Stimulated activated CD8-positive, alpha-beta memory T cell treated with anti-CD3 and anti-CD28 coated beads, Interleukin-15, amount 100 ng/mL, for 48 hours (primary cell): ENCODE data around the gene ASPG.

Experiments used
- DNase-seq, 2 donors: peaks; one replicate each; pipeline ENCODE4 v3.0.0-alpha.2; 2020; ENCODE audit warnings: low read depth in 2 of 2

Gene ASPG

DNA sequence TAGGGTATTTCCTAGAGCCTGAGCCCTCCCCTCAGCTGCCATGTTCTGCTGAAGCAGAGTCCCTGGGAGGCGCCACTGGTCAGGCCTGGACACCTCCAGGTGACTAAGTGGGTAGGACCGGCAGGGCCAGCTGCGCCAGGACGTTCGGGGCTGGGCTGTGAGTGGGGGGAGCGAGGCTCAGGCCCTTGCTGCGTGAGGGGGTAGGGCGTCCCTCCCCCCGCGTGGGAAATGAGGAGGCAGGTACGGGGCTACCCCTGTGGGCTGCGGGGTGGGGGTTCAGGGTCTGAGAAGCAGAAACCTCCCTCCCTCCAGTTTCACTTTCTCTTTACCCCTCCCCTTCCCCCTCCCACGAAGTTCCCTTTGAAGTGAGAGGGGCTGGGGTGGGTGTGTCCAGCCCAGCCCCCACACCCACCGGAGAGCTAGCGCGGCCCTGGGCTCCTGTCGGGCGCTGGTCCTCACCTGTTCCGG lies 30.8 kb downstream of the ASPG start:
- no peak for DNase-seq

DNA sequence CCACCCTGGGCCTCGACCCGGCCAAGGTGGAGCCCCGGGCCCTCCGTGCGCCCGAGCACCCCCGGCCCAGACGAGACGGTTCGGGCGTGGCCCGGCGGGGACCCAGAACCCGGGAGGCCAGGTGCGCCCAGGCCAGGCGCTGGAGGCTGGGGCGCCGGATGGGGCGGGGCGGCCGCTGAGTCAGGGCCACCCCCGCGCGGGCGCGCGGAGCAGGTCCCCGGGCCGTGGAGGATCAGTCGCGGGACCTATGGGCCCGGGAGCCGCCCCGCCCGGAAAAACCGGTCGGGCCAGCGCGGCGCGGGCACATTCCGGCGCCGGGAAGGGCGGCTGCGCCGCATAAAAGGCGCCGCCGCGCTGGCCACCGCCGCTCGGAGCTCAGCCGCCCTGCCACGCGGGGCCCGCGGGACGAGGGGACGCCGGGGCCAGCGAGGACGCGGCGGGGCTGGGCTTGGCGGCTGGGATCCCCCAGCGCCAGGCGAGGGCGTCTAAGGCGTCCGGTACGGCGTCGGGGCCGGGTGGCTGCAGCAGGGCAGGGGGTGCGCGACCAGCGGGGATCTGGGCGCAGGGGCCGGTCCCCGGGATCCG lies 31.3 kb downstream of the ASPG start:
- no peak for DNase-seq

DNA sequence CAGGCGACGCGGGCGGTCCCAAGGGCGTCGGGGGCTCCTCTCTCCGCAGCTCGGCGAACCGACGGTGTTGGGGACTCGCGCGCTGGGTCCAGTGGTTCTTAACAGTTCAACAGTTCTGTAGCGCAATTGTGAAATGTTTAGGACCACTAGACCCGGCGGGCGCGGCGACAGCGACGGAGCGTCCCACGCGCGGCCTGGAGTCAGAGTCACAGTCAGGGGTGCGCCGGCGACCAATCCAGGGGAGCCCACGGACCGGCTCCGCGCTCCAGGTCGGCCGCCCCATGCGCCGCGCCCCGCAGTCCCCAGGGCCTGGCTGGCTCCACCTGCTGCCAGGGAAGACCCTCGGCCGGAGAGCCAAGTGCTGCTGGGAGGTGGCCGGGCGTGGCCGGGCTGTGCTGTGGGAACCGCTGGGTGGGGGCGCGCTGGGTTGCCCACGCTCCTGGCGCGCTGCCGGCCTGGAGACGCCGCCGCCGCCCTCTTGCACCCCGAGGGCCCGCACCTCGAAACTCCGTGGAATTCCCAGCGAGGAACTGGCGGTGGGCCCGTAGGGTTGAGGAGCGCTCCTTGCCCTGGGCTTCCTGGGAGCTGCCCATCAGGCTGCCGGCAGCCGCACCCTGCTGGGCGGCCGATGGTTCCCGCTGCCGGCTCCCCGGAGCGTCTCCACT lies 32.0 kb downstream of the ASPG start:
- DNase-seq, result no peak

GRCh38 chr14:104118006-104118844 lies 32.7 kb downstream of the ASPG start:
- DNase-seq, result no peak

DNA sequence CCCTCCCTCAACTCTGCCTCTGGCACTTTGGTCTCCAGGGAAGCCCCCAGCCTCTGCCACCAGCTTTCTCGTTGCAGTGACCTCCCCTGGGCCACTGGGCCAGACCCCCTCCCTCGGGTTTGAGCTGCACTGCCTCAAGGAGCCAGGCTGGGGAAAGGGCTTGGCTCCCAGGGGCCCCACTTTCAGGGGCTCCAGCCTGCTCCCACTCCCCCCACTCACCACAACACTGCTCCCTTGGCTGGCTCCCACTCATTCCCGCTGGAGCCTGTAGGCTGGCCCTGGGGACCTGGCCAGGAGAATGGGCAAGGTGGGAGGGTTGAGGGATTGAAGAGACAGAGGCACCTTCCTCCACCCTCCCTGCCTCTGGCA lies 33.6 kb downstream of the ASPG start:
- DNase-seq, result no peak

DNA sequence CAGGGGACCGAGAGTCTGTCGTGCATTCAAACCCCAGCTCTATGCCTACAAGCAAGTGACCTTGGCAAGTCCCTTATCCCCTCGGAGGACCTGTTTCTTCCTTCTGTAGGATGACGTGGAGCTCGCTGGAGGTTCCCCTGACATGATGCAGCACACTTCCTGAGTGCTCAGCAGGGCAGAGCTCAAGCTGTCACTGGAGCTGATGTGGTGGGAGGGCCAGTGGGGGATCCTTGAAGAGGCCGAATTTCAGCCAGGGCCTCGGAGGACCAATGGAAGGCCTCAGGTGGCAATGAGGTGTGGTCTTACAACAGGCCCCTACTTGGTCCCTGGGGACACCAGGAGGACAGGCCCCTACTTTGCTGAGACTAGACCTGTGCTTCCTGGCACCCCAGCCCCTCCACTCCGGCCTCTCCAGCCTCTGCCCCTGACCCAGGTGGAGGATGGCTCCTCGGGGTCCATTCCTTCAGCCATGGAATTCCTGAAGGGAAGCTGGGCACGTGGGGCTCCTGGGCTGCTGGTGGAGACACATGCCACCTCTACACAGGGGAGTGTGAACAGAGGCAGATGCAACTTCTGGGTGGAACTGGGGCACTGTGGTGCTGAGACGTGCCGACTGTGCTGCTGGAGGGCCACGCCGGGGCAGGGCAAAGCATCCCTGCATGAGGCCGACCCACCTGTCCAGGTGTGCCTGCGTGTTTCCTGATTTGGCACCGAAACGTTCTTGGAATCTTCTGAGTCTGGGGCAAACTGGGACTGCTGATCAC lies 34.2 kb downstream of the ASPG start:
- no peak for DNase-seq

GRCh38 chr14:104120281-104120741 lies 34.8 kb downstream of the ASPG start:
- no peak for DNase-seq

- DNase-seq, result no peak
Observed at GRCh38 chr14:104121142-104121541, 35.6 kb downstream of the ASPG start.

DNA sequence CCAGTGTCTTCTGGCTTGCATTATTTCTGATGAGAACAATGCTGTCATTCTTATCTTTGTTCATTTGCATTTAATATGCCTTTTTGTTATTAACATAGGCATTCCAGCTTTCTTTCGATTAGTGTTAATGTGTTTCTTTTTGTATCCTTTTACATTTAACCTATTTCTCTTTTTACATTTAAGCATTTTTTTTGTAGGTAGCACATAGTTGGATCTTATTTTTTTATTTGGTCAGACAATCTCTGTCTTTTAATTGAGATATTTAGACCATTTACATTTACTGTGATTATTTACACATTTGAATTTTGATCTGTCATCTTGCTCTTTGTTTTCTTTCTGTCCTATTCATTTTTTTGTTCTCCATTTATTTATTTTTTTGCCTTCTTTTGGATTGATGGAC lies 38.4 kb downstream of the ASPG start:
- DNase-seq, result no peak

DNA sequence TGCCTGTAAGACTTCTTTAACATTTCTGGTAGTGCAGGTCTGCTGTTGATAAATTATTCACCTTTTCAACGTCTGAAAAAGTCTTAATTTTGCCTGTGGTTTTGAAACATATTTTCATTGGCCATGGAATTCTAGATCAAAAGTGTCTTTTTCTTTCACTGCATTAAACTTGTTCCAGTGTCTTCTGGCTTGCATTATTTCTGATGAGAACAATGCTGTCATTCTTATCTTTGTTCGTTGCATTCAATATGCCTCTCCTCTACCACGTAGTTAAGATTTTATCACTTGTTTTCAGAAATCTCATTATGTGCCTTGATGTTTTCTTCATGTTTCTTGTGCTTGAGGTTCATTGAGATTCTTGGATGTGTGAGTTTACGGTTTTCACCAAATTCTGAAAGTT lies 39.5 kb downstream of the ASPG start:
- DNase-seq, result no peak

DNA sequence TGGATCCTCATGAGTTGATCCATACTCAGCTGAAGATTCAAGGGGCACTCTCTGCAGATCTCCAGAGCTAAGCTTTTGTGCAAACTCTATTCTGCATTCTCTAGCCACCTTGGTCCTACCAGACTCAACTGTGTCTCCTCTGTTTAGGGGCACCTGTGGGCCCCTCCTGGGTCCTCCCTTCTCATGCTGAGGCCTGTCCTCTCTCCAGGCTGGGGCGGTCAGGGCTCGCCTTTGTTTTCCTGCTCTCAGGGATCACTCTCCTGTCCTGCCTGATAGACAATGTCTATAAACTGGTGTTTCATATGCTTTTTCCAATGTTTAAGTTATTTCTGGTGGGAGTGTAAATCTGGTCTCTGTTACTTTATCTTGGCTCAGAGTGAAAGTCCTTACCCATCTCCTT lies 41.3 kb downstream of the ASPG start:
- no peak for DNase-seq

DNA sequence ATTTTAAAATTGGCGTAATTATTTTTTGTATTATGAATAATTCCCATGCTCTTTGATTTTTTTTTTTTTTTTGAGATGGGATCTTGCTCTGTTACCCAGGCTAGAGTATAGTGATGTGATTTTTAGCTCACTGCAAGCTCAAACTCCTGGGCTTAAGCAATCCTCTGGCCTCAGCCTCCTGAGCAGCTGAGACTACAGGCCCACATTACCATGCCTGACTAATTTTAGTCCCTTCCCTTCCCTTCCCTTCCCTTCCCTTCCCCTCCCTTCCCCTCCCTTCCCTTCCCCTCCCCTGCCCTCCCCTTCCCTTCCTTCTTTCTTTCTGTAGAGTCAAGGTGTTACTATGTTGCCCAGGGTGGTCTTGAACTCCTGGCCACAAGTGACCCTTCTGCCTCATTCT lies 43.5 kb downstream of the ASPG start:
- no peak for DNase-seq

DNA sequence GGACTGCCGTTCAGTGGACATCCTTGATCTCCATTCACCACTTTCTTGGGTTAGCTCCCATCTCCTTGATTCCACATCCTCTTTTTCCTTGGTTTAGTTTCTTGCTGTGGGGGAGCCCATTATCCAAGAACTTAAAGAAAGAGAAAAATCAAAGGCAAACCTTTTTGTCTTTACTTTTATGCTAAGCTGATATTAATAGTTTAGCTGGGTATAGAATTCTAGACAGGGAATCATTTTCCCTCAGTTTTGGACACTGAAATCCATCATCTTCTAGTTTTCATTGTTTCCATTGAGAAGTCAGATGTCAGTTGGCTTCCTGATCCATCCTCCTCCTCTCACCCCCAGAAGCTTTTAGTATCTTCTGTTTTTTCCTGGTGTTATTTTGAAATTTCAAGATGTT lies 44.1 kb downstream of the ASPG start:
- no peak for DNase-seq

DNA sequence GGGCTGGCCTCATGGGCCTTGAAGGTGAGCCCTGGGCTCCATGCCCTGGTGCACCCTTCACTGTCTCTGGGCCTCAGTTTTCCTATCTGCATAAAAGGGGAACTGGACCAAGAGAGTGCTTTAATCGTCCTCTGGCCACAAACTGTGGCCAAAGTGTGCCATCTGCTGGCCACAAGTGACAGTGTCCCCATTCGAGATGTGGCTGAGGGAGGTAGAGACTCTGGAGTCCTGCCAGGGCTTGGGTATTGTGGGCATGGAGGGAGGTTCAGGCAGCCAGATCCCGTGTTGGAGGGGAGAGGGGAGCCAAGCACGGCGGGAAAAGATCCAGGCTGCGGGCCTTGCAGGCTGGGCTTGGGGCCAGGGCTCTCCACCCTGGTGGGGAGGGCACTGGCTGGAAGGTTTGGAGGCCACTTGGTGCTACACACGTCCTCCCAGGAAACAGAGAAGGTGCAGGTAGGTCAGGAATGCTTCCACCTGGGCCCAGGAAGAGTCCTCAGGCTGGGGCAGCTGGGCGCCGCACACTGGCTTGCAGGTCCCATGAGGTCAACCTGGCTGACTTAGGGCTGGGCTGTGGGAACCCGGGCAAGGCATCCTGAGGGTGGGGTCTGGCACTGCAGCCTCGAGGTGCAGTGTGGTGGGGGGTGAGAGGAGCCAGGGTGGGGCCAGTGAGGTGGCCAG lies 45.6 kb downstream of the ASPG start:
- no peak for DNase-seq

GRCh38 chr14:104131968-104132732 lies 46.6 kb downstream of the ASPG start:
- no peak for DNase-seq

GRCh38 chr14:104132981-104133380 lies 47.5 kb downstream of the ASPG start:
- DNase-seq, result no peak

GRCh38 chr14:104133496-104133895 lies 48.0 kb downstream of the ASPG start:
- no peak for DNase-seq

DNA sequence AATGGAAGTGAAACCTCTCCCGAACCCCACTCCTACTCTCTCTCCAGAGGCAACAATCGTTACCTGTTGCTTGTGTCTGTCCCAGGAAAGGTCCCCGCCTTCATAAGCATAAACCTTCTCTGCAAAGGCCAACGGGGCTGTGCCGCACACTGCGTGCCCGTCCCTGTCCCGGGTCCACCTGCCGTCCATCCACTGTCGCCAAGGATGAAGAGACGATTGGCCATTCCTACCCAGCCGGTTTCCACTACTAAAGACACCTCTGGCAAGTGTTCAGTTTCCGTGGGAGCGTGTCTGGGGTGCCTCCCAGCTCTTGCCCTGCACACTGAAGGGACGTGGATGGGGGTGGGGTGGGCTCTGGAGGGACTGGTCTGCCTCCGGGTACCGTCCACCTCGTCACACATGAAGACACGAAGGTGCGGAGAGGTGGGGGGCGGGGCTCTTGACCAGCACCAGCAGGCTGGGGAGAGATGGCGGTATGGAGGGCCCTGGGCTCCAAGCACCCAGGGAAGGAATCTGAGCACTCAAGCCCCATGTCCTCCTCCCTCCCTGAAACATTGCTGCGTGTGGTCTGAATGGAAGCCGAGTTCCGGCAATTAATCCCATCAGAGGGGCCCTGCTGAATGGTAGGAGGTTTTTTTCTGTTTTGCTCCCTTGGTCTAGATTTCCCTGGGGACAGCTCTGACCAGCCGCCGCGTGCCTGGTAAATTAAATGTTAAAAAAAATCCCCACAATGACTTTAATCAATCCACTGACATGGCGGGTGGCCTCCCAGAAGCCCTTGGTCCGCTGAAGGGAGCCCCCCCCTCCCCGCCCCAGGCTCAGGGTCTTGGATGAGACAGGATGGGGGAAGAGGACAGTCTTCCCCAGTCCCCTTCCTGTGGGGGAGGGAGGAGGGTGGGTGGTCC lies 48.8 kb downstream of the ASPG start:
- no peak for DNase-seq

- no peak for DNase-seq
Observed at GRCh38 chr14:104135121-104135903, 49.8 kb downstream of the ASPG start.
